ENCODE measurements around the gene CLCN2.

- TF ChIP-seq CTCF (conservative IDR thresholded peaks at IDR 0.05; ENCODE audit: low read depth, low read length), result no peak
- no peak for TF ChIP-seq CEBPB (IDR thresholded peaks at IDR 0.05; ENCODE audit: low read depth, low read length)
- TF ChIP-seq POLR2A (IDR thresholded peaks at IDR 0.05; ENCODE audit: low read depth, low read length), result no peak
- no peak for TF ChIP-seq RCOR1 (IDR thresholded peaks at IDR 0.05; ENCODE audit: insufficient replicate concordance, low read length)
- no peak for TF ChIP-seq ELK1 (IDR thresholded peaks at IDR 0.05; ENCODE audit: borderline replicate concordance, low read depth, low read length)
Measured at GRCh38 chr3:184325269-184325668, 36.1 kb downstream of the CLCN2 start.

Measured in IMR-90 (cell line).